HL-60 (cell line): ENCODE results near the gene KCNQ5.

ENCODE experiments used
- DNase-seq, 2 experiments: peaks; one replicate each; pipeline ENCODE4 v3.0.0-alpha.2; 2010 to 2020; ENCODE audit warnings: low read depth in 1 of 2, low spot score in 1 of 2
- H3K27ac ChIP-seq: fragments of 250-450 bp; sonication (Bioruptor Pico); replicated peaks from 2 replicates; pipeline ENCODE4 v1.5.1; 2020; ENCODE audit warnings: mild to moderate bottlenecking, moderate library complexity
- H3K27me3 ChIP-seq: fragments of 250-450 bp; sonication (Bioruptor Pico); 2 replicates; pipeline ENCODE4 v1.5.1; 2021; ENCODE audit warnings: mild to moderate bottlenecking, moderate library complexity; ENCODE audit not compliant: insufficient read depth, poor library complexity, severe bottlenecking
- H3K4me3 ChIP-seq: replicated peaks from 2 replicates; pipeline ENCODE4 v1.5.1; 2011; ENCODE audit warnings: mild to moderate bottlenecking, control low read depth, low read length; ENCODE audit not compliant: insufficient read depth
- CTCF ChIP-seq: IDR thresholded peaks from one replicate; pipeline ENCODE4 v1.5.1; 2011; ENCODE audit warnings: low read length, control low read depth, inconsistent platforms; ENCODE audit not compliant: insufficient read depth
- GABPA ChIP-seq: IDR thresholded peaks from 2 replicates; pipeline ENCODE4 v1.6.1; 2012; ENCODE audit warnings: low read depth
- POLR2AphosphoS5 ChIP-seq: IDR thresholded peaks from 2 replicates; pipeline ENCODE4 v1.6.1; 2012; ENCODE audit warnings: low read depth
- REST ChIP-seq: IDR thresholded peaks from 2 replicates; pipeline ENCODE4 v1.6.1; 2012; ENCODE audit warnings: low read depth; ENCODE audit not compliant: insufficient replicate concordance
- SPI1 ChIP-seq: IDR thresholded peaks from 2 replicates; pipeline ENCODE4 v1.6.1; 2012; ENCODE audit warnings: low read depth, mild to moderate bottlenecking, borderline replicate concordance

The KCNQ5 gene

DNA sequence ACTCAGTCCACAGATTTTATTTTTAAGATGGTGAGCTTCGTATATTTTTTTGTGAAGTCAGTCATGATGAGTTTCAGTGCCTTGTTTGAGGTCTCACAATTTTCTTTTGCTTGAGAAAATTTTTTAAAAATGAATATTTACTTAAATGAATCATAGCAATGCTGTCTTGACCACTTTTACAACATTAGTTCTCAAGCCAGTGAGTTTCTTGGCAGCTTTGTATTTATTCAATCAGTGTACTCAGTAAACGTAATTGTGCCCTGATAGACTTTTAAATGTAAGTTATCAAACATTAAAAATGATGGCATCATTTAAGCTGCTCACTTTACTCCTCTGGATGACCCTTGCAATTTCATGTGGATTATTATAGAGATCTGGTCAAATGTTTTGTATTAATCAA lies 342.1 kb downstream of the KCNQ5 start:
- H3K4me3 ChIP-seq, result no peak overlapping the region
- no peak for DNase-seq
- TF ChIP-seq REST (no peak), SPI1 (no peak), CTCF (no peak), POLR2AphosphoS5 (no peak), GABPA (no peak)
- no peaks in the 10 kb centered on the region for H3K27me3 ChIP-seq
- H3K27ac ChIP-seq, result no peak overlapping the region

- Histone ChIP-seq H3K27me3 (no peaks in the 10 kb centered on the region), H3K4me3 (no peak overlapping the region), H3K27ac (peak overlapping the region; percentile 57)
- TF ChIP-seq REST (no peak), POLR2AphosphoS5 (no peak), SPI1 (peak; percentile 88), CTCF (no peak), GABPA (no peak)
- DNase-seq, result peak; percentile 74
Observed at GRCh38 chr6:72966628-72967280, 344.9 kb downstream of the KCNQ5 start.

DNA sequence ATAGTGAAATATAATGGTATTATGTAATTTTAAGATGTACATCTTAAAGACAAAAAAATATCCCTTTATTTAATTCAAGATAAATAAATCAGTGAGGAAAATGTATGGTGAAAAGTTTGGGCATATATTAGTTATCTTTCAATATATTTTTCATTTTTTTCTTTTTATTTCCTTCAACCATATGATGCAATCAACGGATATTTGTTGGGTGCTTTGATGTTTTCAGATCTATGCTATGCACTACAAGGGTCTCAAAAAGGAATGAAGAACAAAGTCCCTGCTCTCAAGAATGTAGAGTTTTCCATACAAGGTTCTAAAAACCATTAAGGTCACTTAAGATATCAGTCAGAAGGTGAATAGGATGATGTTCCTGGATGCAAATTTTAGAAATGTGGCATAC lies 345.5 kb downstream of the KCNQ5 start:
- no peak for DNase-seq
- TF ChIP-seq REST (no peak), GABPA (no peak)
- no peak overlapping the region for H3K4me3 ChIP-seq
- no peaks in the 10 kb centered on the region for H3K27me3 ChIP-seq
- H3K27ac ChIP-seq, result peak overlapping the region; percentile 57
